Measurements from ENCODE around the gene TMBIM6.
"Not testable (repeated sequence)": the region's sequence is repeated elsewhere in the genome, so short reads cannot be mapped to it uniquely, and the experiment has no call there.

TMBIM6 gene

DNA sequence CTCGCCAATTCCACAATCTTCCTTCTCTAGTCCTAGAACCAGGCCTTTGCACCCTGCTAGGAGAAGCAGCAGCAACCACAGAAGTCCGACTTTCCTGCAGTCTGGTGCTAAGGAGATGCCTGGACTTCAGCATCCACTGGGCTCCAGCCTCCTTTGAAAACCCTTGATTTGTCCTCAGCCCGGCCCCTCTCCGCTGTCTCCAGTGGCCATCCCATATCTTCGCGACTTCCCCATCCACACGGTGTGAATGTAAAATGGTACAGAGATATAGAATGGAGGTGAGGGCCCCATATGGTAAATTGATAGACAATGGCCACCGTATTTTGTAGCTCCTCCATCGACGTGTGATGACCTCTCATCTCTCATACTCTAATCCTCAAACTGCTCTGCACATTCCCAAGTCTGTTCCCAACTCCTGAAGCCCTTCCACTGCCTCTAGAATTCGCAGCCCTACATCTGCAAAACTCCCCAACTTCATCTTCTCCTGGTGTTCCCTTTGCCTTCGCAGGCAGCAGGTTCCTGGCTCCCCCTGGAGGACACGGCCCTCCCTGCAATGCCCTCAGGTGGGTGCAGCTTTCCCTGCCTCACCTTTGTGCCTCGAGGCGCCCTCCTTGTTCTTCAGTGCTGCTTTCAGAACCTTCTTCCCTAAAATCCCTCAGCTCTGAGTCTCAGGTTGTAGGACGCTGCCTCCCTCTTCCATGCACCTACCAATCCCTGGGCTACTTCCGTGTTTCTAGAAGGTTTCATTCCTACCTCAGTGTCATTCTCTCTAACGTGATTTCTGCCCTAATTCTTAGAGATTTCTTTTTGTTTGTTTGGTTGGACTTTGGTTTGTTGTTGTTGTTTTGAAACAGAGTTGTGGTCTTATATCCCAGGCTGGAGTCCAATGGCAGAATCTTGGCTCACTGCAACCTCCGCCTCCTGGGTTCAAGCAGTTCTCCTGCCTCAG lies 36.7 kb downstream of the TMBIM6 start:
- TF ChIP-seq, protein P1, sequence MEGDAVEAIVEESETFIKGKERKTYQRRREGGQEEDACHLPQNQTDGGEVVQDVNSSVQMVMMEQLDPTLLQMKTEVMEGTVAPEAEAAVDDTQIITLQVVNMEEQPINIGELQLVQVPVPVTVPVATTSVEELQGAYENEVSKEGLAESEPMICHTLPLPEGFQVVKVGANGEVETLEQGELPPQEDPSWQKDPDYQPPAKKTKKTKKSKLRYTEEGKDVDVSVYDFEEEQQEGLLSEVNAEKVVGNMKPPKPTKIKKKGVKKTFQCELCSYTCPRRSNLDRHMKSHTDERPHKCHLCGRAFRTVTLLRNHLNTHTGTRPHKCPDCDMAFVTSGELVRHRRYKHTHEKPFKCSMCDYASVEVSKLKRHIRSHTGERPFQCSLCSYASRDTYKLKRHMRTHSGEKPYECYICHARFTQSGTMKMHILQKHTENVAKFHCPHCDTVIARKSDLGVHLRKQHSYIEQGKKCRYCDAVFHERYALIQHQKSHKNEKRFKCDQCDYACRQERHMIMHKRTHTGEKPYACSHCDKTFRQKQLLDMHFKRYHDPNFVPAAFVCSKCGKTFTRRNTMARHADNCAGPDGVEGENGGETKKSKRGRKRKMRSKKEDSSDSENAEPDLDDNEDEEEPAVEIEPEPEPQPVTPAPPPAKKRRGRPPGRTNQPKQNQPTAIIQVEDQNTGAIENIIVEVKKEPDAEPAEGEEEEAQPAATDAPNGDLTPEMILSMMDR (IDR thresholded peaks at IDR 0.05; ENCODE audit: borderline replicate concordance, insufficient read depth, low read depth, low read length), result peak; percentile 99
- no peak overlapping the region for H3K4me3 ChIP-seq (ENCODE audit: low read depth, low read length)

- TF ChIP-seq, protein P1 (IDR thresholded peaks at IDR 0.05; ENCODE audit: borderline replicate concordance, insufficient read depth, low read depth, low read length), result no peak
- H3K4me3 ChIP-seq (ENCODE audit: low read depth, low read length), result no peak overlapping the region
Observed at GRCh38 chr12:49779581-49779980, 38.2 kb downstream of the TMBIM6 start.

DNA sequence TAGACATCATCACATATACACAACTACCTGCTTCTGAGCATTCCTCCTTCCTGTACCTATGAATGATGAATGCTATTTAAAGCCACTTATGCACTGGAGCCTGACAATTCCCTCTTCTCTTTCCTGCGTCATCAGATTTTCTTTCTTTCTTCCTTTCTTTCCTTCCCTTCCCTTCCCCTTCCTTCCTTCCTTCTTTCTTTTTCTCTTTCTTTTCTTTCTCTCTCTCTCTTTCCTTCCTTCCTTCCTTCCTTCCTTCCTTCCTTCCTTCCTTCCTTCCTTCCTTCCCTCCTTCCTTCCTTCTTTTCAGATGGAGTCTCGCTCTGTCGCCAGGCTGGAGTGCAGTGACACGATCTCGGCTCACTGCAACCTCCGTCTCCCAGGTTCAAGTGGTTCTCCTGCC lies 39.6 kb downstream of the TMBIM6 start:
- not testable (repeated sequence) for H3K4me3 ChIP-seq (ENCODE audit: low read depth, low read length)

- no peak overlapping the region for H3K4me3 ChIP-seq (ENCODE audit: low read depth, low read length)
- TF ChIP-seq, protein P1 (IDR thresholded peaks at IDR 0.05; ENCODE audit: borderline replicate concordance, insufficient read depth, low read depth, low read length), result no peak
Observed at GRCh38 chr12:49783917-49784676, 42.7 kb downstream of the TMBIM6 start.

- TF ChIP-seq, protein P1 (IDR thresholded peaks at IDR 0.05; ENCODE audit: borderline replicate concordance, insufficient read depth, low read depth, low read length), result no peak
- H3K4me3 ChIP-seq (ENCODE audit: low read depth, low read length), result no peak overlapping the region
Observed at GRCh38 chr12:49784756-49785409, 43.5 kb downstream of the TMBIM6 start.

GRCh38 chr12:49787672-49788071 lies 46.3 kb downstream of the TMBIM6 start:
- no peak overlapping the region for H3K4me3 ChIP-seq (ENCODE audit: low read depth, low read length)
- TF ChIP-seq, protein P1 (IDR thresholded peaks at IDR 0.05; ENCODE audit: borderline replicate concordance, insufficient read depth, low read depth, low read length), result no peak

- TF ChIP-seq, protein P1 (IDR thresholded peaks at IDR 0.05; ENCODE audit: borderline replicate concordance, insufficient read depth, low read depth, low read length), result no peak
- no peak overlapping the region for H3K4me3 ChIP-seq (ENCODE audit: low read depth, low read length)
Observed at GRCh38 chr12:49789992-49790391, 48.6 kb downstream of the TMBIM6 start.
